ENCODE measurements around the gene CDC37L1.
"Not testable (repeated sequence)": the region's sequence is repeated elsewhere in the genome, so short reads cannot be mapped to it uniquely, and the experiment has no call there.

CDC37L1 gene

GRCh38 chr9:4679268-4680172, at the start of gene CDC37L1:
CDC37L1 (plus strand) TSS chr9:4679569; CDS start chr9:4679768, 199 bp downstream.
- DNase-seq (ENCODE audit: low read depth in 1 of 2, low spot score in 1 of 2), result peak; percentile 98 to 100

DNA sequence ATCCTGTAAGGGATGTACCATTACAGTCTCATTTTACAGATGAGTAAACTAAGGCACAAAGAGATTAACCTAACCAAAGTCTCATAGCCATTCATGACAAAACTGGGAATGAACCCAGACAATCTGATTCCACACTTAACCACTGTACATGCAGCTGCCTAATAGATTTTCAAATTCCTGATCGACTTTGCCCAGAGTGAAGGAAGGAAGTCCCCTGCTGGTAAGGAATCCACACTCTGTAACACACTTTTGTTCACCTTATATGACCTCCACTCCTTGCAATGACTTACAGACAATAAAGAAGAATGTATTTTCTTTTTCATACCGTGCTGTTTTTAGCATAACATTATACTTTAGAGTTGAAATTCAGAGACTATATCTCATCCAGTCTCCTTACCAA, 48.5 kb upstream of the CDC37L1 start:
- DNase-seq (ENCODE audit: low read depth in 1 of 2, low spot score in 1 of 2), result no peak

DNA sequence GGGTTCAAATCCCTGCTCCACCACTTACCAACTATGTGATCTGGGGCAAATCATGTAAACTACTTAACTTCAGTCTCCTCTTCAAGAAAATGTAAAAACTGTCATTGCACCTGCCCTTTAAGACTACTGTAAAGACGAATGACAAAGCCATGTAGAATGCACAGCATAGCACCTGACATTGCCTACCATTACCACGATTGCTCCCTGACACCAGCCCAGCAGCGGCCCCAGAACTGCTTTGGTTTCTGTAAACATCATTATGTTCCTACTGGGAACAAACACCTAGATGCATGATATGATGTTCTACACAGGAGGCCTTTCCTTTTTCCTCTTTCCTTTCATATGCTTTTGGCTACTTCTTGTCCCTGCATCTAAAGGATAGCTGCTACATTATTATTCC, 40.4 kb upstream of the CDC37L1 start:
- no peak for DNase-seq (ENCODE audit: low read depth in 1 of 2, low spot score in 1 of 2)

GRCh38 chr9:4639420-4639819, 39.9 kb upstream of the CDC37L1 start:
- no peak for DNase-seq (ENCODE audit: low read depth in 1 of 2, low spot score in 1 of 2)

DNA sequence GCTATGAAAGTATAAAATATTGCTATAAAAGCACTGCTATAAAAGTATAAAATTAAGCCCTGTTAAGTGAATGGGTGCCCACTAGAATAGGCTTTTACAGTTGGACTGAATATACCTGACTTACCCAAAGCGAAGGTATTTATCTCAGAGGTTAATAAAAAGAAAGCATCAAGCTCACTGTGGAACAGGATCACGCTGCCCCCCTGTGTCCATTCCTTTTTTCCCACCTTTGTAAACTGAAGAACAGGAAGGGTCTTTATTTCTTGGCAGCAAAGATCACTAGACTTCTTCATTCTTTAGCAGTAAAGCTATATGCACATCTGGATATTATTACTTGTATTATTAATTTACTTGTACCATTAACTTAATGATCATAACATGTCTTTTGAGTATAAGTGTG, 39.3 kb upstream of the CDC37L1 start:
- peak in 1 of 2 donors; percentile 14 for DNase-seq (ENCODE audit: low read depth in 1 of 2, low spot score in 1 of 2)

DNA sequence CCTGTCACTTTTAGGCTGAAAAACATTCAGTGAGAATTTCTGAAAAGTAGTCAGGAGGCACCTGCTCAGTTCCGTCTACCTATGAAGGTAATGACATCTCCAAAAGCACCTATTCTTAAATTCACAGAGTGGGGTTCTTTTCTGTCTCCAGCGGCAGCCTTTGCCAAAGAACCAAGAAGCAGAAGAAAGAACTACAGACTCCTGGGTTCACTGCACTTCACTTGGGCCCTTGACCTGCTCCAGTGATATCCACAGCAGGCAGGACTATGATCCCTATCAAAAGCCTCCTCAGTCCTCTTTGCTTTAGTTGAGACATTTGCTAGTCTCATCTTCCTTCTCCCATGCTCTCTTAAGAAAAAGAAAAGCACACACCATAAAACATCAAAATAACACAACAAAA, 37.0 kb upstream of the CDC37L1 start:
- DNase-seq (ENCODE audit: low read depth in 1 of 2, low spot score in 1 of 2), result no peak

- DNase-seq (ENCODE audit: low read depth in 1 of 2, low spot score in 1 of 2), result no peak
Observed at GRCh38 chr9:4654084-4654483, 25.3 kb upstream of the CDC37L1 start.

GRCh38 chr9:4654538-4654937, 24.8 kb upstream of the CDC37L1 start:
- no peak for DNase-seq (ENCODE audit: low read depth in 1 of 2, low spot score in 1 of 2)

- not testable (repeated sequence) for DNase-seq (ENCODE audit: low read depth in 1 of 2, low spot score in 1 of 2)
Observed at GRCh38 chr9:4656196-4656595, 23.2 kb upstream of the CDC37L1 start.

DNA sequence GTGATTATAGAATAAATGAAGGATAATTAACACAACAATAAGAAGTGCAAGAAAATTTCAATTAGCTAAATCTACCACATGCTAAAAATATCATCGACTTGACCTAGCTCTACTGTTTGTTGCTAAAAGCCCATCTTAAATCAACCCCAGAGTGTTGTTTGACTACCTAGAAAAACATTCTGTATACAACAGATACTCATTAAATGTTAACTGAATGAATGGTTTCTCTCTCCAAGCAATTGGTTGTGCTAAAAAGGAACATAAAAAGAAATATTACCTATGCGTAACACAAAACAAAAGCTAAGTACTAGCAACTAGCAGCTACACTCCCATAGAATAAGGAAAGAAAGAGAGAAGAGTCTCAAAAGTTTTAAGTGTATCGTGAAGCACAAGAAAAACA, 22.7 kb upstream of the CDC37L1 start:
- no peak for DNase-seq (ENCODE audit: low read depth in 1 of 2, low spot score in 1 of 2)

DNA sequence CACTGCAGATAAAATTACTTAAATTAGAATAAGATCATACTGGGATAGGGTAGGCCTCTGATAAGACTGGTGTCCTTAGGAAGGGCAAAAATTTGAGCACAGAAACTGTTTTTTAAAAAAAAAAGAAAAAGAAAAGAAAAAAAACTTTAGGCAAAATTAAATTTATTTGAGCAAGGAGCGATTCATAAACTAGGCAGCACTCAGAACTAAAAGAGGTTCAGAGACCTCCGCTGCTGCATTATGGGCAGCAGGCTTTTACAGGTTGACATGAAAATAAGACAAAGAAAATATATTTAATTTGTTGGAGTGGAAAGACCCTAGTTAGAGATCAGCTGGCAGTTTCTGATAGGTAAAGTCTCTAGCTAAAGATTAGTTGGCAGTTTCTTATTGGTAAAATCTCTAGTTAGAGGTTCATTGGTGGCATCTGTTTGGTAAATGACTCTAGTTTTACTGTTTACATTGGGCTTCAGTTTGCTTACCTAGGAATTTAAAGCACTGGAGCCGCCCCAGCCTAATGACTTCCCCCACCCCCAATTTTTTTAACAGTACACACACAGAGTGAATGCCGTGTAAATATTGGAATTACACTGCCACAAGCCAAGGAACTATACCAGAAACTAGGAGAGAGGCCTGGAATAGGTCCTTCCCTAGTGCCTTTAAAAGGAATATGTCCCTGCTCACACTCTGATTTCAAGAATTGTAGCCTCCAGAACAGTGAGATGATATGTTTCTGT, 21.8 kb upstream of the CDC37L1 start:
- DNase-seq (ENCODE audit: low read depth in 1 of 2, low spot score in 1 of 2), result no peak

GRCh38 chr9:4660665-4661064, 18.7 kb upstream of the CDC37L1 start:
- not testable (repeated sequence) for DNase-seq (ENCODE audit: low read depth in 1 of 2, low spot score in 1 of 2)

GRCh38 chr9:4661165-4661564, 18.2 kb upstream of the CDC37L1 start:
- DNase-seq (ENCODE audit: low read depth in 1 of 2, low spot score in 1 of 2), result no peak

DNA sequence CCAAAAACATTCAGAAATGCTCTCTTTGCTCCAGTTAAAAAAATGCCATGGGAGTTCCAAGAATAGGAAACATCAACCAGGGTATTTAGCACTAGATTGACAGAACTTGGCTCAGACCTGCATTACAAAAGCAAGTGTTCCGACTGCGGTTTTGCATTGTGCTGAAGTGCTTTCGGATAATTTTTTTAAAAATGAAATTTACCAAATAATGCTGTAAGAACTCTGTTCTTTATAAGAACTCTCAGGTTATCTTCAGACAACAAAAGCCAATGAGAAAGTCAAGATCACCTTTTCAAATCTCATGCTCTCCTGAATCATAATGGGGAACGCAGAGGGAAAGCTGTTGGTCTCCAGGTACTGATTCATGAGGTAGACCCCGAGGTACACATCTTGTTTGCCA, 17.8 kb upstream of the CDC37L1 start:
- DNase-seq (ENCODE audit: low read depth in 1 of 2, low spot score in 1 of 2), result no peak

DNA sequence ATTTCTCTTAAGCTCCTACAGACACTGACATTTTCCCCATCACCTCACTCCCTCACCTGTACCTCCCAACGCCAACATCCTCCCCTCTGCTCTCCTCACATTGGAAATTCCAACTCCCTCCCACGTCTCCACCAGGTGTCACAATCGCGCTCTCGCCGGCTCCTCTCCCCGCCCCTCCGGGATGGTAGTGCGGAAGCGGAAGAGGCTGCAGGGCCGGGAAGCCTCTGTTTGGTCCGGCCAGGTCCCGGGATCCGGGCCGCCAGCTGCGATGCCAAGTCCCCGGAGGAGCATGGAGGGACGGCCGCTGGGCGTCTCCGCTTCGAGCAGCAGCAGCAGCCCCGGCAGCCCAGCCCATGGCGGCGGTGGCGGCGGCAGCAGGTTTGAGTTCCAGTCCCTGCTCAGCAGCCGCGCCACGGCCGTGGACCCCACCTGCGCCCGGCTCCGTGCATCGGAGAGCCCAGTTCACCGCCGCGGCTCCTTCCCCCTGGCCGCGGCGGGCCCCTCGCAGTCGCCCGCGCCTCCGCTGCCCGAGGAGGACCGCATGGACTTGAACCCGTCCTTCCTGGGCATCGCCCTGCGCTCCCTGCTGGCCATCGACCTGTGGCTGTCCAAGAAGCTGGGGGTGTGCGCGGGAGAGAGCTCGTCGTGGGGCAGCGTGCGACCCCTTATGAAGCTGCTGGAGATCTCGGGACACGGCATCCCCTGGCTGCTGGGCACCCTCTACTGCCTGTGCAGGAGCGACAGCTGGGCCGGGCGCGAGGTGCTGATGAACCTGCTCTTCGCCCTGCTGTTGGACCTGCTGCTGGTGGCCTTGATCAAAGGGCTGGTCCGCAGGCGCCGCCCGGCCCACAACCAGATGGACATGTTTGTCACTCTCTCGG, 17.0 kb upstream of the CDC37L1 start, which contains the start of gene PLPP6:
TSS of gene PLPP6 (plus strand) at position 187 of the 881 bp plus-strand sequence. CDS start at position 269, 82 bp downstream.
- peak; percentile 50 to 67 for DNase-seq (ENCODE audit: low read depth in 1 of 2, low spot score in 1 of 2)

DNA sequence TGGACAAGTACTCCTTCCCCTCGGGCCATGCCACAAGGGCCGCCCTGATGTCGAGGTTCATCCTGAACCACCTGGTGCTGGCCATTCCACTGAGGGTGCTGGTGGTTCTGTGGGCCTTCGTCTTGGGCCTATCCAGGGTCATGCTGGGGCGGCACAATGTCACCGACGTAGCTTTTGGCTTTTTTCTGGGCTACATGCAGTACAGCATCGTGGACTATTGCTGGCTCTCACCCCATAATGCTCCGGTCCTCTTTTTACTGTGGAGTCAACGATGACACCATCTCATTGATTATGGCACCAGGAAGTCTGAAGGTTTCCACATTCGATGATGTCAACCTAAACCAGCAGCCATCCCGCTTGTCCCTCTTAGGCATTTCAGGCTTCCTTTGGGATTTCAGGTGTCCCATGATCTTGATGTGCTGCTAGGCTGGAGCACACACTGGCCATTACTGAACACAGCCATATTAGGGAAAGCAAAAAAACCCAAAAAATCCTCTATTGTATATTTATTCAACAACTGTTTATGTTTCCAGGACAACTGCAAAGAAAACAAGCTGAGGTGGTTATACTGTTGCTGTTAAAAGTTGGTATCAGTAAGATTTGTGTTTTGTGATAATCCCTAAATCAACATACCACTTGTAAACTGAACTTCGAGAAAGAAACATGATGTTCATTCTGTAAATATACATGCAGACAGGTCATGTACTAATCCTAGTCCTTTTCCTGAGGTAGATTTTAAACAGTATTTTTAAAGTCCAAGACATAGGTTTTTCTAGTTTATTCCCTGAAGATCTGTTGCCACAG, 16.2 kb upstream of the CDC37L1 start:
- no peak for DNase-seq (ENCODE audit: low read depth in 1 of 2, low spot score in 1 of 2)

DNA sequence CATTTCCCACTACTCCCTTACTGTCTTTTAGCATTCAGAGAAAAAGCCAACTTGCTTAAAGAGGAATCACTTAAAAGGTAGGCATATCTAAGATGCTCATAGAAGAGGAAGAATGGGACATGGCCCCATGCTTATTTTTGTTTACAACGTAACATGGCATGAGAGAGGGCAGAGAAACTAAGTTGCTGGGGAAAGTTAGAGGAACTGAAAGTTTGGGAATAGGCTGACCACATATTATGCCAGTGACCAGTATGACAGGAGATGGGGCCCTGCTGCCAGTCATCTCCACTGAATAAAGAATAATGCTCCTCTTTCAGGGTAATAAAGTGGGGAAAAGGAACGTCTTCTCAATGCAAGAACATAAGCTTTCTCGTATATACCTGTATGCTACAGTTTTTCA, 15.4 kb upstream of the CDC37L1 start:
- DNase-seq (ENCODE audit: low read depth in 1 of 2, low spot score in 1 of 2), result no peak

DNA sequence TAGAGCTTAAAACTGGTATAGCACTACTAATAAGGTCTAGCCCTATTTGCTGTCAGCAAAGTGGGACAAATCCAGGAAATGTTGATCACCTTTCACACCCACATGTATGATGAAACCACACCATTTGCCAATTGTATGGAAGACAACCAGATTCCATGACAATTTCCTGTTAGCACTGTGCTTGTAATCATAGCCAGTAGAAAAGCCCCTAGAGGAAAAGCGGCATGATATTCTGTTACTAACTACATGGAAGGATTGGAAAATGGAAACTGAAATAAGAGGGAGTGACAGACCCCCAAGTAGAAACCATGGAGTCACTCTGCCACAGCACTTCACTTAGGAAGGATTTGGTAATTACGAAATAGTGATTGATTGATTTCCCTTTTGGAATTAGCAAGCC, 14.0 kb upstream of the CDC37L1 start:
- DNase-seq (ENCODE audit: low read depth in 1 of 2, low spot score in 1 of 2), result no peak

DNA sequence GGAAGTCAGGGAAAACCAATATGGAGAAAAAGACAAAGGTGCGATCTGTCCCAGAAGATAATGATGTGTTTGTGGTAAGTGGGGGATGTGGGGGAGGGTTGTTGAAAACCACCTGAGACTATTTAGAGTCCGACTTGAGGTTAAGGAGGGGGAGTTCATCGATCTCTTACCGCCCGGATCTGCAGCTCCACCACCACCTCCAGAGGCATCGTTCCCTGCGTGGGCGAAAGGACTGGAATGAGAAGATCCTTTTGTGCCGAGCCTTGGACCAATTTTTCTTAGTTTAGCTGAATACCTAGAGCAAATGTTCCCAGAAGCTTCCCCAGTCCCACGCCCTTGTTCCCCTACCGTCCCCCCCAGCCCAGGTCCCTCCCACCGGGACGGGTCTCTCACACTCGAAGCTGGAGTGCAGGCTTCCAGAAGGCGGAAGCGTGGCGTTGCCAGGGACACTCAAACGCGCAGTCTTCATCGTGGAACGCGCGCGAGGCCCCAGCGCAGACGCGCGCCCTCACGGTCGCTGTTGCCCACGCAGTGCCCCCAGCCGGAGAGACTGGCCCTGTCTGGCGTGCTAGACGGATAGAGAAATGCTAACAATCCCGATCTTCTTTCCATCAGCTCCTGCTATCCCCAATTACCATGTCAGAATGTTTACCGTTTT, 13.2 kb upstream of the CDC37L1 start, which contains the start of gene SPATA6L:
TSS of gene SPATA6L (minus strand) at position 439 of the 658 bp plus-strand sequence. CDS start at position 209, 230 bp downstream.
- DNase-seq (ENCODE audit: low read depth in 1 of 2, low spot score in 1 of 2), result peak; percentile 4 to 6

DNA sequence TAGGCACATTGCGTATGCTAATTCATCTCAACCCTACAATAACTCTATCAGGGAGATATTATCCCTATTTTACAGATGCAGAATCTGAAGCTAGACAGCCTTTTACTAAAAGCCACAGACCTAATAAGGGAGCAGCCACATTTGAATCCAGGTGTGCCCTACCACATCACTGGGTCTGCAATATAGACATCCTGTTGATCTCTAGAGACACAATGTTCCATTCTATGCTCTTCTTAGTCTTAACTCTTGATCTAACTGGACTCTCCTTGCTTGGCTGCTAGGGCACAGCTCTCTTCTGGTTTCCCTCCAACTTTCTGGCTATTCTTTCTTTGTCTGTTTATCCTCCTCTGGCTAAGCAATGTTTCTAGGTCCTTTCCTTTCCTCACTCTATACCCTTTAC, 11.7 kb upstream of the CDC37L1 start:
- no peak for DNase-seq (ENCODE audit: low read depth in 1 of 2, low spot score in 1 of 2)

Measured in activated T-helper 1 cell treated with anti-CD3 and anti-CD28 coated beads, Interleukin-2, amount 50 U/mL, for 16 hours (primary cell).